Lower leg skin (tissue), 4 donors: ENCODE data around the gene LHFPL2. TPM values are rescaled to one million over a fixed set of nuclear protein-coding genes. Genes with fewer than 3 reads are reported as not detected.

Experiments used
- DNase-seq, 2 donors: peaks; one replicate each; pipeline ENCODE4 v3.0.0-alpha.2; 2019; ENCODE audit warnings: low spot score in 2 of 2
- H3K4me3 ChIP-seq: fragments of 200-600 bp; sonication (generic); 2 replicates; pipeline ENCODE4 v1.5.1; 2017; ENCODE audit warnings: mild to moderate bottlenecking, low read depth; ENCODE audit not compliant: poor library complexity, severe bottlenecking
- CTCF ChIP-seq, 3 donors: fragments of 450-650 bp; IDR thresholded peaks; one replicate each; pipeline ENCODE4 v1.5.1; 2016; ENCODE audit warnings: antibody characterized with exemption in 3 of 3, mild to moderate bottlenecking in 3 of 3, moderate library complexity in 2 of 3
- POLR2A ChIP-seq, 2 donors: fragments of 450-650 bp; IDR thresholded peaks; one replicate each; pipeline ENCODE4 v1.6.1; 2016 to 2017; ENCODE audit warnings: antibody characterized with exemption in 2 of 2, mild to moderate bottlenecking in 1 of 2, moderate library complexity in 1 of 2
- WGBS, 2 donors: methylation state at CpG; one replicate each; pipeline ENCODE4 v1.1.5; 2018; 5-methylcytosine and 5-hydroxymethylcytosine counted together
- intact Hi-C: fragments of 100-400 bp; cut with DNase I; formaldehyde crosslinking; loops from one replicate; pipeline ENCODE4 v1.15.0; 2023; ENCODE audit warnings: low total_unique reads
- total RNA-seq, 4 donors: library from RNA; depleted of rRNA; stranded (reverse); fragments of >200 nt; gene quantifications; one replicate each; pipeline ENCODE4 v1.1.0, GENCODE V29; 2016

The LHFPL2 gene
- total RNA-seq, 4 donors from 2014 or later, result 7.3 to 11.1 (median 9.6) TPM

- no peak overlapping the region for H3K4me3 ChIP-seq
- no peak for DNase-seq
- WGBS, 2 donors, result 91 to 93% methylated on average over 2 of the region's 2 CpGs
- intact Hi-C loops, result no loop called here
- TF ChIP-seq POLR2A (IDR thresholded peaks at IDR 0.05) (no peak), CTCF (IDR thresholded peaks at IDR 0.05) (no peak)
These were observed 142.7 kb downstream of the LHFPL2 start for GRCh38 chr5:78505860-78506259.

DNA sequence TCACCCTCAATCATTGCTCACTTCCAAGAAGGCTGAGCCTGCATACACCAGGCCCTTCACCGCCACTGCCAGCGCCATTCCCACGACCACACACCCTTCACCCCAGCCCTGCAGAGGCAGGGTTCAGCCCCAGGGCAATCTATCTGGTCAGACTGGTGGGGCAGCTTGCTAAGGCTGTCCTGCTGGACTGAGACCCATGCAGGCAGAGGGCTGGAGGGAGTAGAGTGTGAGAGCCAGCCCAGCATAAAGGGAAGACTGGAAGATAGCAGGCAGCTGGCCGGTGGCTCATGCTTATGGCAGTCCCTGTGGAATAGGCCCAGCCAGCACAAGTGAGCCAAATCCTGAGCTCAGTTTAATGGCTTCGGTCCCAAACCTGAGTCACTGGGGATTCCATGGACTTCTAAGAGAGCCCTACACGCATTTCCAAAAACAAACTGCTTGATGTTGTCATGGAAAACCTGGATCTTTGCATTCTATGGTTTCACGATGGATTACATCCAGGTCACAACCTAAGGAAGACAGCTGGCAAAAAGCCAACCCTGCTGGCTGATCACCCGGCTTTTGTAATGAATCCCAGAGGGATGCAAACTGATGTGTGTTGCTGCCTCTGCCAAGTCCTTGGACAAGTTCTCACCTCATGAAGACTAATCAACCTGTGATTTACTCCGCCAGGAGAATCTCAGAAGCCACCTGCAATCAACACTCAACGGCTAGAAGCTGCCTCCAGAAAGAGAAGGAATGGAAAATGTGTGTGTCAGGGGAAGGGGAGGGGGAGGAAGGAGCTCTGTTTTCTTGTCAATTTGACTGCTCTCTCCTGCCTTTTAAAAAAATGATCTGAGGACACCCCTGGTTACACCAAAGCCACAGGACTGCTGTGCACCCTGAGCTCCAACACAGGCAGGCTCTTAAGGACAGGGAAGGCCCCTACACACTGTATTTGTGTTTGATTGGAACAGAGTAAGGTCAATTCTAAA lies 143.6 kb downstream of the LHFPL2 start:
- no peak overlapping the region for H3K4me3 ChIP-seq
- 17 to 21% methylated on average over 10 of the region's 10 CpGs for WGBS, 2 donors
- TF ChIP-seq POLR2A (IDR thresholded peaks at IDR 0.05) (no peak), CTCF (IDR thresholded peaks at IDR 0.05) (no peak)
- intact Hi-C loops, result no loop called here
- peak; percentile 86 to 95 for DNase-seq

DNA sequence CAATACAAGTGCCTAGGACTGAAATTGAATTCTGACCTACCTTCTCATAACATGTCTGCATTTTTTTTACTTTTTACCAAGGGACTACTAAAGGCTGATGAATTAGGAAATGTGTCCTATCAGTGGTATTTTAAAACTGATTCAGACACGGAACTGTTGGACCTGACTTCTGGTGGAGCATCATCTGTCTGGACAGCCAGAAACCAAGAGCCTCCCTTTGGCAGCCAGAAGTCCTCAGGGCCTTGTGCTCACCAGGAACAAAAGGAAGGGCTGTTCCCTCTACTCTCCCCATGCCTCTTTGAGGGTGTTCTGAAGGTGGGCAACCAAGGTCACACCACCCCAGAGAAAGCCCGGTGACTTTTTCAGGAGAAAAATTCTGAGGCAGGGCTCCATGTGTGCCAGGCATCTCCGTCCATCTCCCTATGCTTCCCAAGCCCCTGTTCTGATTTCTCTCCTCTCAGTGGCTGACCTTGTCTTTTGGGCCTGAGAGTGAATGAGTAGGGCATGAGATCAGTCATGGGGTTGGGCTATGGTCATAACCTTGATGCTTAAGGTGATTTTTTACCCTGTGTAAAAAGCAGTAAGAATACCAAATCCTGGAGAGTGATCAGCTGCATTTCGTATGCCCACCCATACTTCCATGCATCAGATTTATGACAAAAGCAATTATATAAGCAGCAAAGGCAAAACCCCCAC lies 144.5 kb downstream of the LHFPL2 start:
- H3K4me3 ChIP-seq, result no peak overlapping the region
- no peak for DNase-seq
- intact Hi-C loops, result no loop called here
- no peak for TF ChIP-seq CTCF (IDR thresholded peaks at IDR 0.05)
- TF ChIP-seq POLR2A (IDR thresholded peaks at IDR 0.05), result no peak
- 72% methylated on average over 4 of the region's 4 CpGs for WGBS, 2 donors

GRCh38 chr5:78501411-78502352 lies 146.9 kb downstream of the LHFPL2 start:
- no peak for DNase-seq
- TF ChIP-seq CTCF (IDR thresholded peaks at IDR 0.05) (no peak), POLR2A (IDR thresholded peaks at IDR 0.05) (no peak)
- H3K4me3 ChIP-seq, result no peak overlapping the region
- intact Hi-C loops, result no loop called here
- 50 to 51% methylated on average over 9 of the region's 9 CpGs for WGBS, 2 donors

- WGBS, 2 donors, result 91 to 95% methylated on average over 5 of the region's 5 CpGs
- no peak for TF ChIP-seq CTCF (IDR thresholded peaks at IDR 0.05)
- no peak for TF ChIP-seq POLR2A (IDR thresholded peaks at IDR 0.05)
- no peak overlapping the region for H3K4me3 ChIP-seq
- DNase-seq, result no peak
- intact Hi-C loops, result no loop called here
These were observed 147.7 kb downstream of the LHFPL2 start for GRCh38 chr5:78500871-78501270.
